ENCODE measurements around the gene TPST1.
"Not testable (repeated sequence)": the region's sequence is repeated elsewhere in the genome, so short reads cannot be mapped to it uniquely, and the experiment has no call there.

TPST1 gene

GRCh38 chr7:66331883-66332282, 126.7 kb downstream of the TPST1 start:
- no peak for DNase-seq (ENCODE audit: low read depth in 3 of 3)

- no peak for DNase-seq (ENCODE audit: low read depth in 3 of 3)
Measured at GRCh38 chr7:66333443-66333842, 128.3 kb downstream of the TPST1 start.

DNA sequence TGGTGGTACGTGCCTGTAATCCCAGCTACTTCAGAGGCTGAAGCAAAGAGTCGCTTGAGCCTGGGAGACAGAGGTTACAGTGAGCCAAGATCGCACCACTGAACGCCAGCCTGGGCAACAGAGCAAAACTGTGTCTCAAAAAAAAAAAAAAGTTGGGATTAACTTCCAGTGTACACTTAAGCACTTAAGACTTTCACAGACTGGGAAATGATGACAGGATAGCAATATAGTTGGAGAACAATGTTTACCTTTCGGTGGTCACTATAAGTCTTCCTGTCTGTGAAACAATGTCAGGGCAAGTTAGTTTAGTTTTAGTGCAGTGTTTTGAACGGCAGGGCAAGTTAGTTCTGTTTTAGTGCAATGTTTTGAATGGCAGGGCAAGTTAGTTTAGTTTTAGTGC, 130.2 kb downstream of the TPST1 start:
- DNase-seq (ENCODE audit: low read depth in 3 of 3), result no peak

GRCh38 chr7:66336760-66337159, 131.6 kb downstream of the TPST1 start:
- DNase-seq (ENCODE audit: low read depth in 3 of 3), result no peak

DNA sequence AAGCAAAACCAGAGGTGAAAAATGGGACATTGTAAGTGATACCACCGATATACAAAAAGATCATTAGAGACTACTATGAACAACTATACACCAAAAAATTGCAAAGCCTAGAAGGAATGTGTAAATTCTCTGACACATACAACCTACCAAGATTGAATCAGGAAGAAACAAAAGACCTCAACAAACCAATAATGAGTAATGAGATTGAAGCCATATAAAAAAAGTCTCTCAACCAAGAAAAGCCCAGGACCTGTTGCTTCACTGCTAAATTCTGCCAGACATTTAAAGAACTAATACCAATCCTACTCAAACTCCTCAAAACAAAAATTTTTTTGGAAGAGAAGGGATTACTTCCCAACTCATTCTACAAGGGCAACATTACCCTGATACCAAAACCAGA, 134.0 kb downstream of the TPST1 start:
- DNase-seq (ENCODE audit: low read depth in 3 of 3), result no peak

DNA sequence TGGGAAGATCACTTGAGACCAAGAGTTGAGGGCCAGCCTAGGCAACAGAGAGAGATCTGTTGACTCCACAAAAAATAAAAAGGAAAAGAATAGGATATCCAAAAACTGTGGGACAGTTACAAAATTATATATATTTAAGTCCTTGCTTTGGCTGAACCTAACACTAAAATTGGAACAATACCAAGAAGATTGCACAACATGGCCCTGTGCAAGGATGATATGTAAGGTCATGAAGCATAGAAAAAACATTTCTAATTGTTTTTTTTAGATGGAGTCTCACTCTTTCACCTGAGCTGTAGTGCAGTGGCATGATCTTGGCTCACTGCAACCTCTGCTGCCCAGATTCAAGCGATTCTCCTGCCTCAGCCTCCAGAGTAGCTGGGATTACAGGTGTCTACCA, 139.0 kb downstream of the TPST1 start:
- DNase-seq (ENCODE audit: low read depth in 3 of 3), result no peak

GRCh38 chr7:66348531-66348930, 143.4 kb downstream of the TPST1 start:
- no peak for DNase-seq (ENCODE audit: low read depth in 3 of 3)

GRCh38 chr7:66348959-66349358, 143.8 kb downstream of the TPST1 start:
- DNase-seq (ENCODE audit: low read depth in 3 of 3), result no peak

DNA sequence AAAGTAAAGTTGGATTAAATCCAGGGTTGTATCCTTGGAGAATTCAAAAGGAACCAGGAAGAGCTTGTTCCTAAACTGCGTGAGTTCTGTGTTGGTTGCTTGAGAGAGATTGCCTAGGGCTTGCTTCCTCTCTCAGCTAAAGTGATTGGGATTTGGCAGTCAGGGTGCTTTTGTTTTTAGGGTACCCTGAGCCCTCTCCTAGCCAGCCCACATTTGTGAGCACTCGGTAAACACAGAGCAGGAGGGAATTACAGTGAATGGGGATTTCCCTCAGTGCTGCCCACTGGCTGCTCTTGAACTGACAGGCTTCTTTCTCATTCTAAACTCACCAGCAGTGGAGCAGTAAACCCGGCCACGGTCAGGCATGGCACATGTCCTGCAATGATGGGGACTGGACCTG, 146.9 kb downstream of the TPST1 start:
- DNase-seq (ENCODE audit: low read depth in 3 of 3), result no peak

GRCh38 chr7:66353547-66353946, 148.4 kb downstream of the TPST1 start:
- DNase-seq (ENCODE audit: low read depth in 3 of 3), result no peak

- no peak for DNase-seq (ENCODE audit: low read depth in 3 of 3)
Measured at GRCh38 chr7:66355756-66356155, 150.6 kb downstream of the TPST1 start.

- no peak for DNase-seq (ENCODE audit: low read depth in 3 of 3)
Measured at GRCh38 chr7:66356277-66356721, 151.2 kb downstream of the TPST1 start.

GRCh38 chr7:66357087-66357486, 152.0 kb downstream of the TPST1 start:
- DNase-seq (ENCODE audit: low read depth in 3 of 3), result no peak

GRCh38 chr7:66359656-66360211, 154.6 kb downstream of the TPST1 start:
- DNase-seq (ENCODE audit: low read depth in 3 of 3), result no peak

GRCh38 chr7:66362136-66362535, 157.0 kb downstream of the TPST1 start:
- no peak for DNase-seq (ENCODE audit: low read depth in 3 of 3)

DNA sequence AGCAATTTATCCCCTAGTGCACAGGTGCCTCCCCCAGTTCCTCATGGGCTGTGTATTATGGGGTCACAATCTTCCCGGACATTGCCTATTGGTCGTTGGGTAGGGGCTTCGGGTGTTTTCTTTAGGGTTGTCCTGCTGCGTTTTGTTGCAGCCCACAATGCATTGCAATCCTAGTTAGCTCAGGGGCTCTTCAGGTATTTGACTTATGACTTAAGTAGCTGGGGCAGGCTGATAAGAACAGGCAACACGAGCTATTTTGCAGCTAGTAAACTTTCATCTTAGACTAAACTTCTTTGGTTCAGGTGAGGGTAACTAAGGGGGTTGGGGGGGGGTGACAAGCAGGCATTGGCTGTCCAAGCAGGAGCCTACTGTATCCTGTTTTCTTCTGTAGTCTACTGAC, 158.5 kb downstream of the TPST1 start:
- no peak for DNase-seq (ENCODE audit: low read depth in 3 of 3)

DNA sequence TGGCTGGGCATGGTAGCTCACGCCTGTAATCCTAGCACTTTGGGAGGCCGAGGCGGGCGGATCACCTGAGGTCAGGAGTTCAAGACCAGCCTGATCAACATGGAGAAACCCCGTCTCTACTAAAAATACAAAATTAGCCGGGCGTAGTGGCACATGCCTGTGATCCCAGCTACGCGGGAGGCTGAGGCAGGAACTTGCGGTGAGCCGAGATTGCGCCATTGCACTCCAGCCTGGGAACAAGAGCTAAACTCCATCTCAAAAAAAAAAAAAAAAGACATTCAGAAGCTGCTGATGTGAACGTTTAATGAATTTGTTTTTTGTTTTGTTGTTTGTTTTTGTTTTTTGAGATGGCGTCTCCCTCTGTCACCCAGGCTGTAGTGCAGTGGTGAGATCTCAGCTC, 159.9 kb downstream of the TPST1 start:
- not testable (repeated sequence) for DNase-seq (ENCODE audit: low read depth in 3 of 3)

GRCh38 chr7:66371096-66371824, 166.1 kb downstream of the TPST1 start:
- no peak for DNase-seq (ENCODE audit: low read depth in 3 of 3)

DNA sequence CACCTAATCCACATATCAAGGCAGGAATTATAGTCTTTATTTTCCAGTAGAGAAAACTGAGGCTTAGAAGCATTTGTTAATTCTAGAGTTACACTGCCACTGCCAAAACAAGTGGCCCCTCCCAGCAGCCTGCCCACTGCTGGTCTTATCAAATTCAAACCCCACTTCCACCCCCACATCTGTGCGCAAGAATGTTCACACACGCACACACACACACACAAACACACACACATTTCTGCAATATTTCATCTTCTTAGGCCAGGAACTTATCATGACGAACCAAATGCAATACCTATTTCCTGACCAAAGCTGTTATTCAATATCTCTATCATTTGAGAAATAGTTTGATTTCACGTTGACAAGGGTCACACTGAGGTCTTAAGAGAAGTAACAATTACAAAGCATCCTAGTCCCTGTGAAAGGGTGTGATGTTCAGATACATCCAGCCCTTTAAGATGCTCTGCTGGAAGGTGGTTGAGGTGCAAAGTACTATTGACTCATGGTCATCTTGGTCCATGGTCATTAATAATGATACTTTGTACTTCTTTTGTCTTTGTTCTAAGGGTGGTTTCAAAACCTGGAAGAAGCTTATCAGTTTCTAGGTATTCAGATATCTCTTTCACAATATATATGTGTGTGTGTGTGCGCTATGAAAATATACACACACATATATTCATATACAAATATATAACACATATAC, 169.2 kb downstream of the TPST1 start:
- DNase-seq (ENCODE audit: low read depth in 3 of 3), result not testable (repeated sequence)

GRCh38 chr7:66376264-66376945, 171.3 kb downstream of the TPST1 start:
- no peak for DNase-seq (ENCODE audit: low read depth in 3 of 3)

- no peak for DNase-seq (ENCODE audit: low read depth in 3 of 3)
Measured at GRCh38 chr7:66377045-66377444, 171.9 kb downstream of the TPST1 start.

- no peak for DNase-seq (ENCODE audit: low read depth in 3 of 3)
Measured at GRCh38 chr7:66377714-66378113, 172.6 kb downstream of the TPST1 start.
